ENCODE data around the gene PREX1.

DNA sequence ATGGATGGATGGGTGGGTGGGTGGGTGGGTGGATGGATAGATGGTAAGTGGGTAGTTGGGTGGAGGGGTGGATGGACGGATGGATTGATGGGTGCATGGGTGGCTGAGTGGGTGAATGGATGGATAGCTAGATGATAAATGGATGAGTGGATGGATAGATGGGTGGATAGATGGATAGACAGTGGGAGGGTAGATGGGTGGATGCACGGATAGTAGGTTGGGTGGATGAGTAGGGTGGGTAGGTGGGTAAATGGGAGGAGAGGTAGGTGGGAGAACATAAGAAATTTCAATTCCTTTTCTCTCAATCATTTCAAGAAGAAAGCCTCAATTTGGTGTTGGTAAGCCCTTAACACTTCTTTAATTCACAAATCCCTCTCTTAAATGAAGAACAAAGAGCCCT lies 186.9 kb downstream of the PREX1 start:
- TF ChIP-seq, protein P1, sequence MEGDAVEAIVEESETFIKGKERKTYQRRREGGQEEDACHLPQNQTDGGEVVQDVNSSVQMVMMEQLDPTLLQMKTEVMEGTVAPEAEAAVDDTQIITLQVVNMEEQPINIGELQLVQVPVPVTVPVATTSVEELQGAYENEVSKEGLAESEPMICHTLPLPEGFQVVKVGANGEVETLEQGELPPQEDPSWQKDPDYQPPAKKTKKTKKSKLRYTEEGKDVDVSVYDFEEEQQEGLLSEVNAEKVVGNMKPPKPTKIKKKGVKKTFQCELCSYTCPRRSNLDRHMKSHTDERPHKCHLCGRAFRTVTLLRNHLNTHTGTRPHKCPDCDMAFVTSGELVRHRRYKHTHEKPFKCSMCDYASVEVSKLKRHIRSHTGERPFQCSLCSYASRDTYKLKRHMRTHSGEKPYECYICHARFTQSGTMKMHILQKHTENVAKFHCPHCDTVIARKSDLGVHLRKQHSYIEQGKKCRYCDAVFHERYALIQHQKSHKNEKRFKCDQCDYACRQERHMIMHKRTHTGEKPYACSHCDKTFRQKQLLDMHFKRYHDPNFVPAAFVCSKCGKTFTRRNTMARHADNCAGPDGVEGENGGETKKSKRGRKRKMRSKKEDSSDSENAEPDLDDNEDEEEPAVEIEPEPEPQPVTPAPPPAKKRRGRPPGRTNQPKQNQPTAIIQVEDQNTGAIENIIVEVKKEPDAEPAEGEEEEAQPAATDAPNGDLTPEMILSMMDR (conservative IDR thresholded peaks at IDR 0.05): no peak
- TF ChIP-seq EZH2 (IDR thresholded peaks at IDR 0.05; ENCODE audit: low read depth): no peak

All from PC-9 (cell line).